Neutrophil (primary cell): ENCODE measurements around the gene LARP4.
"Not testable (repeated sequence)": the region's sequence is repeated elsewhere in the genome, so short reads cannot be mapped to it uniquely, and the experiment has no call there.

ENCODE experiments used
- H3K27ac ChIP-seq: fragments of 200-600 bp; sonication (generic); 2 replicates; pipeline ENCODE4 v1.5.1; 2016; ENCODE audit warnings: mild to moderate bottlenecking, moderate library complexity
- H3K27me3 ChIP-seq: fragments of 200-600 bp; sonication (generic); 2 replicates; pipeline ENCODE4 v1.6.0; 2016; ENCODE audit warnings: mild to moderate bottlenecking
- H3K36me3 ChIP-seq: fragments of 200-600 bp; sonication (generic); 2 replicates; pipeline ENCODE4 v1.5.1; 2017
- H3K4me1 ChIP-seq, 2 experiments: fragments of 200-600 bp in 1 of 2; sonication (generic) in 1 of 2; 1 replicate in 1 of 2; 2 replicates in 1 of 2; pipeline versions ENCODE4 v1.5.1 to v1.6.1; 2013 to 2016; ENCODE audit warnings: low read depth in 1 of 2, low read length in 1 of 2, mild to moderate bottlenecking in 1 of 2, moderate library complexity in 1 of 2; ENCODE audit not compliant: control insufficient read depth in 1 of 2, insufficient read depth in 1 of 2
- H3K4me3 ChIP-seq, 2 experiments: fragments of 200-600 bp in 1 of 2; sonication (generic) in 1 of 2; 1 replicate in 1 of 2; 2 replicates in 1 of 2; pipeline ENCODE4 v1.5.1; 2013 to 2016; ENCODE audit warnings: low read depth in 1 of 2, low read length in 1 of 2, mild to moderate bottlenecking in 1 of 2, moderate library complexity in 1 of 2
- H3K9me3 ChIP-seq: fragments of 200-600 bp; sonication (generic); 2 replicates; pipeline ENCODE4 v1.5.1; 2016
- TF ChIP-seq, protein P1 (sequence below): fragments of 200-600 bp; sonication (generic); IDR thresholded peaks from 2 replicates; pipeline ENCODE4 v1.5.1; 2016; ENCODE audit warnings: antibody characterized with exemption

LARP4 gene

DNA sequence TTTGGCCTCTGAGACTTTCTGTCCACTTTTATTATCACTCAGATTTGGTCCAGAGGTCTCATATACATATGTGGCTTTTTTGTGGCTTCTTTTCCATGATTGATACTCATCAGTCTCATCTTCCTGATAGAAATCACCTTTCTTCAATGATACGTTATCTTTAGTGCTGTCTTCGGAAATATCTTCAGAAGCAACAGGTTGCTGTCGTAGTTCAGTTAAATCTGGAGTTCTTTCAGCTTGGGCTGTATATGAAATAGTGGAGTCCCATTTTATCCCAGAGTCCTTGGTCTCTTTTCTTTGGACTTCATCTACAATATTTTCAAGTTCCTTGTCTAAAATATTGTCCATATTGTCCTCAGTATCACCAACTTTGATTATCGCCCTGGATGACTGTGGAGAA is 45.3 kb upstream of the LARP4 start:
- Histone ChIP-seq H3K27ac (no peak overlapping the region), H3K36me3 (no peaks in the 10 kb centered on the region), H3K9me3 (no peaks in the 10 kb centered on the region), H3K4me3 (no peak overlapping the region), H3K4me1 (no peaks in the 10 kb centered on the region), H3K27me3 (no peaks in the 10 kb centered on the region)
- TF ChIP-seq, protein P1, sequence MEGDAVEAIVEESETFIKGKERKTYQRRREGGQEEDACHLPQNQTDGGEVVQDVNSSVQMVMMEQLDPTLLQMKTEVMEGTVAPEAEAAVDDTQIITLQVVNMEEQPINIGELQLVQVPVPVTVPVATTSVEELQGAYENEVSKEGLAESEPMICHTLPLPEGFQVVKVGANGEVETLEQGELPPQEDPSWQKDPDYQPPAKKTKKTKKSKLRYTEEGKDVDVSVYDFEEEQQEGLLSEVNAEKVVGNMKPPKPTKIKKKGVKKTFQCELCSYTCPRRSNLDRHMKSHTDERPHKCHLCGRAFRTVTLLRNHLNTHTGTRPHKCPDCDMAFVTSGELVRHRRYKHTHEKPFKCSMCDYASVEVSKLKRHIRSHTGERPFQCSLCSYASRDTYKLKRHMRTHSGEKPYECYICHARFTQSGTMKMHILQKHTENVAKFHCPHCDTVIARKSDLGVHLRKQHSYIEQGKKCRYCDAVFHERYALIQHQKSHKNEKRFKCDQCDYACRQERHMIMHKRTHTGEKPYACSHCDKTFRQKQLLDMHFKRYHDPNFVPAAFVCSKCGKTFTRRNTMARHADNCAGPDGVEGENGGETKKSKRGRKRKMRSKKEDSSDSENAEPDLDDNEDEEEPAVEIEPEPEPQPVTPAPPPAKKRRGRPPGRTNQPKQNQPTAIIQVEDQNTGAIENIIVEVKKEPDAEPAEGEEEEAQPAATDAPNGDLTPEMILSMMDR: no peak

DNA sequence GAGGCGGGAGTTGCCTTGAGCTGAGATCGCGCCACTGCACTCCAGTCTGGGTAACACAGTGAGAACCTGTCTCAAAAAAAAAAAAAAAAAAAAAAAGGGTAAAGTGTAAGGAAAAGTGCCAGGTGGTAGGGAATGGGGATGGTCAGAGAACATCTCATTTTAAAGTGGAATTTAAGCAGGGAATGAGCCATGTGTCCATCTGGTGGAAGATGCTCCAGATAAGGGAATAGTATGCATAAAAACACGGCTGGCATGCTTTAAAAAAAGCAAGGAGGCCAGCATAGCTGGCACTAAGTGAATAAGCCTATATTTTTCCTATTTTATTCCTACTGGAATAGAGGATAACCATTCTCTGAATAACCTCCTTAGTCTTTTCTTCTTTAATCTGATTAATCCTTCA is 38.0 kb upstream of the LARP4 start:
- TF ChIP-seq, protein P1: no peak
- H3K27ac ChIP-seq: no peak overlapping the region
- H3K36me3 ChIP-seq: no peaks in the 10 kb centered on the region
- H3K4me3 ChIP-seq: no peak overlapping the region
- H3K27me3 ChIP-seq: no peaks in the 10 kb centered on the region
- H3K9me3 ChIP-seq: no peaks in the 10 kb centered on the region
- no peaks in the 10 kb centered on the region for H3K4me1 ChIP-seq

GRCh38 chr12:50363141-50363540 is 37.5 kb upstream of the LARP4 start:
- H3K9me3 ChIP-seq: no peaks in the 10 kb centered on the region
- no peak overlapping the region for H3K4me3 ChIP-seq
- no peaks in the 10 kb centered on the region for H3K36me3 ChIP-seq
- TF ChIP-seq, protein P1: no peak
- H3K27ac ChIP-seq: no peak overlapping the region
- no peaks in the 10 kb centered on the region for H3K27me3 ChIP-seq
- no peaks in the 10 kb centered on the region for H3K4me1 ChIP-seq

DNA sequence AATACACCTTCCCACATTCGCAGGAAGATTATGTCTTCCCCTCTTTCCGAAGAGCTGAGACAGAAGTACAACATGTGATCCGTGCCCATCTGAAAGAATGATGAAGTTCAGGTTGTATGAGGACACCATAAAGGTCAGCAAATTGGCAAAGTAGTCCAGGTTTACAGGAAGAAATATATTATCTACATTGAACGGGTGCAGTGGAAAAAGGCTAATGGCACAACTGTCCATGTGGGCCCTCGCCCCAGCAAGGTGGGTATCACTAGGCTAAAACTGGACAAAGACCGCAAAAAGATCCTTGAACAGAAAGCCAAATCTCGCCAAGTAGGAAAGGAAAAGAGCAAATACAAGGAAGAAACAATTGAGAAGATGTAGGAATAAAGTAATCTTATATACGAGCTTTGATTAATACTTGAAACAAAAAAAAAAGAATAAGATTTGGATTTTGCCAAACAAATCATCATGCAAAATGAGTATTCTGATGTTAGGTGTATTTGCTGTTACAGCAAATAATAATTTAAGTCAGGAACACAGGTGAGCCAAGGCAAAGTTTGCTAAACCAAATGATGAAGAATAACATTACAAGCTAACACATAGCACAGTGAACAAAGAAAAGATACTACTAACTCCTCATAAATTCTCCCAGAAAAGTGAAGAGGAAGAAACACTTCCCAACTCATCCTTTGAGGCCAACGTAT is 34.8 kb upstream of the LARP4 start:
- Histone ChIP-seq H3K36me3 (no peaks in the 10 kb centered on the region), H3K4me3 (no peak overlapping the region), H3K27ac (no peak overlapping the region), H3K9me3 (no peaks in the 10 kb centered on the region), H3K27me3 (no peaks in the 10 kb centered on the region), H3K4me1 (no peaks in the 10 kb centered on the region)
- TF ChIP-seq, protein P1: no peak

DNA sequence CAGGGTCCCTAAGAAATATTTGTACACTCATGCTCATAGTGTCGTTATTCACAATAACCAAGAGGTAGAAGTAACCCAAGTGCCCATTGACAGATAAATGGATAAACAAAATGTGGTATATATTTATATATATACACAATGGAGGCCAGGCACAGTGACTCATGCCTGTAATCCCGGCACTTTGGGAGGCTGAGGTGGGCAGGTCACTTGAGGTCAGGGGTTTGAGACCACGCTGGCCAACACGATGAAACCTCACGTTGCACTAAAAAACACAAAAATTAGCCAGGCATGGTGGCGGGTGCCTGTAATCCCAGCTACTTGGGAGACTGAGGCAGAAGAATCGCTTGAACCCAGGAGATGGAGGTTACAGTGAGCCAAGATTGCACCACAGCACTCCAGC is 30.0 kb upstream of the LARP4 start:
- H3K27ac ChIP-seq, H3K27me3 ChIP-seq, H3K9me3 ChIP-seq, H3K4me1 ChIP-seq, H3K36me3 ChIP-seq, H3K4me3 ChIP-seq: not testable (repeated sequence)

GRCh38 chr12:50375802-50376201 is 24.9 kb upstream of the LARP4 start:
- TF ChIP-seq, protein P1: no peak
- no peak overlapping the region for H3K27ac ChIP-seq
- no peaks in the 10 kb centered on the region for H3K27me3 ChIP-seq
- H3K4me3 ChIP-seq: no peak overlapping the region
- no peaks in the 10 kb centered on the region for H3K9me3 ChIP-seq
- H3K4me1 ChIP-seq: no peaks in the 10 kb centered on the region
- no peaks in the 10 kb centered on the region for H3K36me3 ChIP-seq
